ENCODE data around the gene NPIPB6.
"Not testable (repeated sequence)": the region's sequence is repeated elsewhere in the genome, so short reads cannot be mapped to it uniquely, and the experiment has no call there.

DNA sequence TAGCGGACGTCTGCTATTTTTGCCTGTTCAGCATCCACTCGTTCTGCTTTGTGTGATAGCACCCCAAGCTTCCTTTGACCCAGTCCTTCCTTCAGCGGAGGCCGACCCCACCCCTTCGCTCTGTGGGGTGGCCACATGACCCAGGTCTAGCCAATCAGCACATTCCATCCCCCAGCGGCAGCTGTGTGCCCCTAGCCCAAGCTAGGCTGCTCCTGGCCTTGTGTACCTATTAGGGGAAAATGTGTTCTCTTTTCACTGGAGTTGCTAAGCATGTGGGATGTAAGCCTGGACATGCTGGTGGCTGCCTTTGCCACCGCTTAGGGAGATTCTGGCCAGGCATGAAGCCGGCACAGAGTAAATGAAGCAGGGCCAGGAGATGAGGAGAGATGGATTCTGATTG lies 33.1 kb downstream of the NPIPB6 start:
- TF ChIP-seq HDAC2 (IDR thresholded peaks at IDR 0.05); EP300 (IDR thresholded peaks at IDR 0.05); POLR2A (IDR thresholded peaks at IDR 0.05; ENCODE audit: low read length): not testable (repeated sequence)
- TF ChIP-seq, protein P1, sequence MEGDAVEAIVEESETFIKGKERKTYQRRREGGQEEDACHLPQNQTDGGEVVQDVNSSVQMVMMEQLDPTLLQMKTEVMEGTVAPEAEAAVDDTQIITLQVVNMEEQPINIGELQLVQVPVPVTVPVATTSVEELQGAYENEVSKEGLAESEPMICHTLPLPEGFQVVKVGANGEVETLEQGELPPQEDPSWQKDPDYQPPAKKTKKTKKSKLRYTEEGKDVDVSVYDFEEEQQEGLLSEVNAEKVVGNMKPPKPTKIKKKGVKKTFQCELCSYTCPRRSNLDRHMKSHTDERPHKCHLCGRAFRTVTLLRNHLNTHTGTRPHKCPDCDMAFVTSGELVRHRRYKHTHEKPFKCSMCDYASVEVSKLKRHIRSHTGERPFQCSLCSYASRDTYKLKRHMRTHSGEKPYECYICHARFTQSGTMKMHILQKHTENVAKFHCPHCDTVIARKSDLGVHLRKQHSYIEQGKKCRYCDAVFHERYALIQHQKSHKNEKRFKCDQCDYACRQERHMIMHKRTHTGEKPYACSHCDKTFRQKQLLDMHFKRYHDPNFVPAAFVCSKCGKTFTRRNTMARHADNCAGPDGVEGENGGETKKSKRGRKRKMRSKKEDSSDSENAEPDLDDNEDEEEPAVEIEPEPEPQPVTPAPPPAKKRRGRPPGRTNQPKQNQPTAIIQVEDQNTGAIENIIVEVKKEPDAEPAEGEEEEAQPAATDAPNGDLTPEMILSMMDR (IDR thresholded peaks at IDR 0.05): not testable (repeated sequence)
- TF ChIP-seq, protein P2, sequence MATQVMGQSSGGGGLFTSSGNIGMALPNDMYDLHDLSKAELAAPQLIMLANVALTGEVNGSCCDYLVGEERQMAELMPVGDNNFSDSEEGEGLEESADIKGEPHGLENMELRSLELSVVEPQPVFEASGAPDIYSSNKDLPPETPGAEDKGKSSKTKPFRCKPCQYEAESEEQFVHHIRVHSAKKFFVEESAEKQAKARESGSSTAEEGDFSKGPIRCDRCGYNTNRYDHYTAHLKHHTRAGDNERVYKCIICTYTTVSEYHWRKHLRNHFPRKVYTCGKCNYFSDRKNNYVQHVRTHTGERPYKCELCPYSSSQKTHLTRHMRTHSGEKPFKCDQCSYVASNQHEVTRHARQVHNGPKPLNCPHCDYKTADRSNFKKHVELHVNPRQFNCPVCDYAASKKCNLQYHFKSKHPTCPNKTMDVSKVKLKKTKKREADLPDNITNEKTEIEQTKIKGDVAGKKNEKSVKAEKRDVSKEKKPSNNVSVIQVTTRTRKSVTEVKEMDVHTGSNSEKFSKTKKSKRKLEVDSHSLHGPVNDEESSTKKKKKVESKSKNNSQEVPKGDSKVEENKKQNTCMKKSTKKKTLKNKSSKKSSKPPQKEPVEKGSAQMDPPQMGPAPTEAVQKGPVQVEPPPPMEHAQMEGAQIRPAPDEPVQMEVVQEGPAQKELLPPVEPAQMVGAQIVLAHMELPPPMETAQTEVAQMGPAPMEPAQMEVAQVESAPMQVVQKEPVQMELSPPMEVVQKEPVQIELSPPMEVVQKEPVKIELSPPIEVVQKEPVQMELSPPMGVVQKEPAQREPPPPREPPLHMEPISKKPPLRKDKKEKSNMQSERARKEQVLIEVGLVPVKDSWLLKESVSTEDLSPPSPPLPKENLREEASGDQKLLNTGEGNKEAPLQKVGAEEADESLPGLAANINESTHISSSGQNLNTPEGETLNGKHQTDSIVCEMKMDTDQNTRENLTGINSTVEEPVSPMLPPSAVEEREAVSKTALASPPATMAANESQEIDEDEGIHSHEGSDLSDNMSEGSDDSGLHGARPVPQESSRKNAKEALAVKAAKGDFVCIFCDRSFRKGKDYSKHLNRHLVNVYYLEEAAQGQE (IDR thresholded peaks at IDR 0.05): not testable (repeated sequence)
